Subcutaneous adipose tissue (tissue), 4 donors: Measurements from ENCODE around the gene GIT2. TPM values are rescaled to one million over a fixed set of nuclear protein-coding genes. Genes with fewer than 3 reads are reported as not detected.

Source experiments
- total RNA-seq, 4 donors: library from RNA; depleted of rRNA; stranded (reverse); fragments of >200 nt; gene quantifications; one replicate each; pipeline ENCODE4 v1.1.0, GENCODE V29; 2016
- TF ChIP-seq, protein P1 (sequence below): fragments of 450-650 bp; IDR thresholded peaks from one replicate; pipeline ENCODE4 v1.5.1; 2016; ENCODE audit warnings: low read depth, mild to moderate bottlenecking, control low read depth, antibody characterized with exemption, moderate library complexity

The GIT2 gene
- total RNA-seq, 4 donors from 2014 or later: 41.8 to 66.3 (median 53.5) TPM

DNA sequence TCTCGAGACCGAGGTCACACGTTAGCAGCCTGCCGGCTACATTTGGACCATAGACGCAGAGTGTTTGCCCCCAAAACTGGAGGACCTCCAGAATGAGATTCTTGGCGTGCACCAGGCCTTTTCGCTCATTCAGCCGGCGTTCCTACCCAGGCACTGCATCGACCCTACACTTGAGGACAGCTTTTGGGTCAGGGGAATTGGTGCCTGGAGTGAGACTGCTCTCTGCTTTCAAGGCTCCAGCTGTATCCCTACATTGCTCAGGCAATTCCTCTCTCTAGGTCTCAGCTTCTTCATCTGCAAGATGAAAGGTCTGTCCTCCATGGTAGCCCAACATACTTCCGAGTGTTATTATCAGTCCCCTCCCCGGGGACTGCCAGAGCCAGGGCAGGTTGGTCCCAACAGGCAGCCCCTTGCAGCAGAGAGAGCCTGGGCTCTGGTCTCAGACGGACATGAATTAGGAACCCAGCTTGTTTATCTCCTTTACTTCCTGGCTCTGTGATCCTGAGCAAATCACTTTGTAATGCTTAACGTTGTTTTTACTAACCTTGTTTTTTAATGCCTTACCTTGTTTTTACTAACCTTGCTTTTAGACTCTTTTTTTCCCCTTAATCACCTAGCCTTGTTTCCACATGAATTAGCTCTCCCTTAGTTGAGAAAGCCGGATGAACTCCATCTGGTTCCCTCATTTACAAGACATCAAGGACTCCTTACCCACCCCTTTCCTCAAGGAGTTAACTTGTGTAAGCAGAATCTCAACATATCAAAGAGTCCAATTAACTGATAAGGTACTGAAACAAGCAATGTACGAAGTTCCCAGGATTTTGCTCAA is 95.2 kb downstream of the GIT2 start:
- TF ChIP-seq, protein P1, sequence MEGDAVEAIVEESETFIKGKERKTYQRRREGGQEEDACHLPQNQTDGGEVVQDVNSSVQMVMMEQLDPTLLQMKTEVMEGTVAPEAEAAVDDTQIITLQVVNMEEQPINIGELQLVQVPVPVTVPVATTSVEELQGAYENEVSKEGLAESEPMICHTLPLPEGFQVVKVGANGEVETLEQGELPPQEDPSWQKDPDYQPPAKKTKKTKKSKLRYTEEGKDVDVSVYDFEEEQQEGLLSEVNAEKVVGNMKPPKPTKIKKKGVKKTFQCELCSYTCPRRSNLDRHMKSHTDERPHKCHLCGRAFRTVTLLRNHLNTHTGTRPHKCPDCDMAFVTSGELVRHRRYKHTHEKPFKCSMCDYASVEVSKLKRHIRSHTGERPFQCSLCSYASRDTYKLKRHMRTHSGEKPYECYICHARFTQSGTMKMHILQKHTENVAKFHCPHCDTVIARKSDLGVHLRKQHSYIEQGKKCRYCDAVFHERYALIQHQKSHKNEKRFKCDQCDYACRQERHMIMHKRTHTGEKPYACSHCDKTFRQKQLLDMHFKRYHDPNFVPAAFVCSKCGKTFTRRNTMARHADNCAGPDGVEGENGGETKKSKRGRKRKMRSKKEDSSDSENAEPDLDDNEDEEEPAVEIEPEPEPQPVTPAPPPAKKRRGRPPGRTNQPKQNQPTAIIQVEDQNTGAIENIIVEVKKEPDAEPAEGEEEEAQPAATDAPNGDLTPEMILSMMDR: no peak

DNA sequence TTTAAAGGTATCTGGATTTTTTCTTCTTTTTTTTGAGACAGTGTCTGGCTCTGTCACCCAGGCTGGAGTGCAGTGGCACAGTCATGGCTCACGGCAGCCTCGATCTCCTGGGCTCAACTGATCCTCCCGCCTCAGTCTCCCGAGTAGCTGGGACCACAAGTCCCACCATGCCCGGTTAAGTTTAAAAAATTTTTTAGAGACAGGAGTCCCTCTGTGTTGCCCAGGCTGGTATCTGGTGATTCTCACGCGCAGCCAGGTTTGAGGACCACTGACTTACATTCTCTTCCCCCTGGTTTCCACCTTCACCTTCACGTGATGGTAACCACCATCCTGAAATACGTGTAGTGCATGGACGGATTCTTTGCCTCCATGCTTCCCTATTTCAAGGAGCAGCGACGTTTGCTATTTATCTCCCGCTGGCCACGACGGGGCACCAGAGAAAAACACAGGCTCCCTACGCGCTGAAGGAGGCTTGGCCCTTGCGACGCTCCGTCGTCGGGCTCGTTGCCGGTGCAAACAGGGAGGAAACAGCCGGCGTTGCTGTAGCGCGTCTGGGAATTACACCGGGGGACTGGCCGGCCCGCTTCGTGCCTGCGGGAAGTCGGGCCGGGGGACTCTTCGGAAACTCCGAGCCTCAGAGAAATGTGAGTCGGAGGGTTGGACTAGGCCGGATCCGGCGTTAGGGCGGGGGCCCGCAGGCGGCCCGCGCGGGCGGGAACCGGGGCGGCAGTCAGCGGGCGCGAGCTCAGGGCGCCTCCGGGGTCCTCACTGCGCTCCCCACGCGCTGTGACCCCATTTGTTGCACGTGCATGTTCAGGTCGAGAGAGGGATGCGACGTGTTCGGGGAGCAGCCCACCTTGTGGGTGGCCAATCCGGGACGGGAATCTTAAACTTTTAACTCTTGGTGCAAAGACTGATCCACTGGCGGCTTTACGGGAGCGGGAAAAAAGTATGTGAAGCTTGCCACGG is 96.1 kb downstream of the GIT2 start, which contains the start of gene TCHP:
Gene TCHP, plus strand, starts transcription at position 492 of the 969 bp plus-strand sequence. CDS start 2,753 bp downstream, outside the sequence.
- TF ChIP-seq, protein P1: no peak

DNA sequence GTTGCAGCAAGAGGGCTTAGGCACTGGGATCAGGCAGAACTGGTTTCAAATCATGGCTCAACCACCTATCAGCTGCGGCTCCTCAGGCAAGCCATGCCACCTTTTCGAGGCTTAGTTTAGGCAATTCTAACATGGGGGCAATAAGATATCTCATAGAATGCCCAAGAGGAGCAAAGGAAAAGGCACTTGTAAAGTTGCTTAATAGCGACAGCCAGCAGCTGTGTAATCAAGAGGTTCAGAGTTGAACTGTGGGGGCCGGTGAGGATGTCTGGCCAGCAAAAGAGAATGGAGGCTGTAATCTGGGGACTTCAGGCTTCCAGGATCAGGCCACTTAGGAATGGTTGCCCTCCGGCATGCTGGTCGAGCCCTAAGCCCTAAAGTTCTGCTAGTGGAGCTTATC is 99.1 kb downstream of the GIT2 start:
- TF ChIP-seq, protein P1: no peak

DNA sequence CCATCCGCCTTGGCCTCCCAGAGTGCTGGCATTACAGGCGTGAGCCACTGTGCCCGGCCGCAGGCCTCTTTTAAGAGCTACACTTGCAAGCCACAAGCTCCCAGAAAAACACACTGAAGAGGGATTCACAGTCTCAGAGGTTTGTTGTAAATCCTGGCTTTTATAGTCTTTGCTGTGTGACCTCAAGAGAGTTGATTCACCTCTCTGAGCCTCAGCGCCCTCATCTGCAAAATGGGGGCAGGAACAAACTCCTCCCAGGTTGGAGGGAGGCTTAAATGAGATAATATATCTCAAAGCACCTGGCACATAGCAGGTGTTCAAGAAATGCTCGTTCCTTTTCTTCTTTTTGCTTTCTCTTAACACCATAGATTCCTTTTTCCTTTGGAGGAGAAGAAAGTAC is 100.0 kb downstream of the GIT2 start:
- TF ChIP-seq, protein P1: no peak

DNA sequence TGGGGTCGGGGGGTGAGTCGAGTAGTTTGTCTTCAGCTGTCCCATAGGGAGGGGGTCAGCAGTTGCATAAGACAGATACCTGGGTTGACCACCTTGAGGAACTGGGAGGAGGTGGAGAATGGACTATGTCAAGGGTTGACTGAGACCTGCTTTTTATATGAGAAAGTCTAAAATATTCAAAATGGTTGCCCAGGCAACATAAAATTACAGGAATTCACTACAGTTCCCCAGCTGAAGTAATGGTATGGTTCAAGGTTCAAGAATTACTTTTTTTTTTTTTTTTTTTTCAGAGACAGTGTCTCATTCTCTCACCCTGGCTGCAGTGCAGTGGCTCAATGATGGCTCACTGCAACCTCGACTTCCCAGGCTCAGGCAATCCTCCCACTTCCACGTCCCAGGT is 101.2 kb downstream of the GIT2 start:
- TF ChIP-seq, protein P1: no peak

DNA sequence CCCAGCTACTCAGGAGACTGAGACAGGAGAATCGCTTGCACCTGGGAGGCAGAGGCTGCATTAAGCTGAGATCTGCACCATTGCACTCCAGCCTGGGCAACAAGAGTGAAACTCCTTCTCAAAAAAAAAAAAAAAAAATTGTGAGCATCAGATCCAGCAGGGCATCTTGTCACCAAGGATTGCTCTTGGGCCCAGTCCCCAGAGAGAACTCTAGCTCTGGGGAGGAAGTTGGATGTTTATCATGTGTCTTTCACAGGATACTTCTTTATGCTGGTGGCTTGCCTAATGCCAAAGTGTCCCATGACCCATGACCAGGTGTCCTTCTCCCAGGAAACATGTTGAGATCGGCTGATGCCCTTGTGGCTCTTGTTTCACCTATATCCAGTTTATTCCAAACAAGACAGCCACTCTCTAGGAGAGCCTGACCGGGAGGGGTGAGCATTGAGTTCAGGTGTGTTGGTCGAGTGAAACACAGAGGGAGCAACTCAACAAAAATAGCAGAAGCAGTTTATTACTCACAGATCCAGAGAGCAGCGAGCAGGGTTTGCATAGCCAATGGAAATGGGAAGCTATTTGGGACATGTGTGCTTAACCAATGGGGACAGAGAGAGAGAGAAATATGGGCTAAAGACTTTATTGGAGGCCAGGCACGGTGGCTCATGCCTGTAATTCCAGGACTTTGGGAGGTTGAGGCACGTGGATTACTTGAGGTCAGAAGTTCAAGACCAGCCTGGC is 102.7 kb downstream of the GIT2 start:
- TF ChIP-seq, protein P1: no peak
